IMR-90 (cell line): ENCODE measurements around the gene TMEM204. TPM values are rescaled to one million over a fixed set of nuclear protein-coding genes. Genes with fewer than 3 reads are reported as not detected.

Experiments used
- ATAC-seq: fragments of 200-7000 bp; cut with Tn5 transposase; 2 replicates; pipeline ENCODE4 v1.9.1; 2020; ENCODE audit warnings: low read depth, mild to moderate bottlenecking, moderate library complexity
- BruUV-seq: library from RNA; stranded (reverse); fragments of 400-500 nt; replicated peaks from 2 replicates; lab custom pipeline; 2021; lab: Mats Ljungman, UMichigan
- CTCF ChIA-PET: fragments of 300-600 bp; formaldehyde crosslinking; extraction: SDS; loops from one replicate; lab custom pipeline; 2021; ENCODE audit warnings: antibody characterized with exemption; lab: Yijun Ruan, JAX
- POLR2A ChIA-PET: fragments of 300-600 bp; sonication (Branson Sonifier 250); formaldehyde crosslinking; loops from one replicate; lab custom pipeline; 2022; ENCODE audit warnings: antibody characterized with exemption; ENCODE audit not compliant: unreplicated experiment; lab: Charles Lee
- DNase-seq: peaks from one replicate; pipeline ENCODE4 v3.0.0; 2013
- H2AFZ ChIP-seq: replicated peaks from 2 replicates; pipeline ENCODE3; 2013; ENCODE audit warnings: low read length, mild to moderate bottlenecking; ENCODE audit not compliant: poor library complexity
- H2AK5ac ChIP-seq: 2 replicates; pipeline ENCODE4 v1.6.1; 2013; ENCODE audit warnings: low read depth, low read length, inconsistent platforms
- H2AK9ac ChIP-seq: replicated peaks from 2 replicates; pipeline ENCODE3; 2013; ENCODE audit warnings: mild to moderate bottlenecking, low read depth, low read length, moderate library complexity; ENCODE audit not compliant: poor library complexity
- H2BK120ac ChIP-seq: 2 replicates; pipeline ENCODE4 v1.6.1; 2013; ENCODE audit warnings: low read depth, low read length, inconsistent platforms
- H2BK15ac ChIP-seq: 3 replicates; pipeline ENCODE4 v1.6.1; 2013; ENCODE audit warnings: low read depth, low read length, inconsistent platforms
- H2BK20ac ChIP-seq: 2 replicates; pipeline ENCODE4 v1.6.1; 2013; ENCODE audit warnings: low read depth, mild to moderate bottlenecking, inconsistent platforms, low read length, moderate library complexity
- H2BK5ac ChIP-seq: 2 replicates; pipeline ENCODE4 v1.6.1; 2013; ENCODE audit warnings: mild to moderate bottlenecking, low read depth, low read length, inconsistent platforms; ENCODE audit not compliant: poor library complexity, severe bottlenecking
- H3K14ac ChIP-seq: replicated peaks from 2 replicates; pipeline ENCODE4 v1.6.1; 2013; ENCODE audit warnings: low read depth, low read length, inconsistent platforms
- H3K18ac ChIP-seq: 2 replicates; pipeline ENCODE4 v1.6.1; 2013; ENCODE audit warnings: low read depth, low read length, control low read depth
- H3K23ac ChIP-seq: 2 replicates; pipeline ENCODE4 v1.6.1; 2013; ENCODE audit warnings: low read depth, low read length, inconsistent platforms
- H3K27ac ChIP-seq: 2 replicates; pipeline ENCODE4 v1.5.1; 2013; ENCODE audit warnings: mild to moderate bottlenecking, control low read depth, low read length; ENCODE audit not compliant: insufficient read depth
- H3K27me3 ChIP-seq: 2 replicates; pipeline ENCODE4 v1.6.1; 2013; ENCODE audit warnings: low read length; ENCODE audit not compliant: control insufficient read depth, insufficient read depth
- H3K36me3 ChIP-seq: 2 replicates; pipeline ENCODE4 v1.6.1; 2013; ENCODE audit warnings: low read length, mixed read lengths; ENCODE audit not compliant: control insufficient read depth, insufficient read depth
- H3K4ac ChIP-seq: 2 replicates; pipeline ENCODE4 v1.6.1; 2013; ENCODE audit warnings: low read depth, low read length, inconsistent platforms
- H3K4me1 ChIP-seq: 2 replicates; pipeline ENCODE4 v1.6.1; 2013; ENCODE audit warnings: low read length, mixed read lengths; ENCODE audit not compliant: control insufficient read depth, insufficient read depth
- H3K4me2 ChIP-seq: 2 replicates; pipeline ENCODE4 v1.6.1; 2013; ENCODE audit warnings: low read depth, mild to moderate bottlenecking, control low read depth, low read length, moderate library complexity
- H3K4me3 ChIP-seq: 2 replicates; pipeline ENCODE4 v1.5.1; 2013; ENCODE audit warnings: low read depth, mild to moderate bottlenecking, control low read depth, low read length, moderate library complexity; ENCODE audit not compliant: insufficient read depth
- H3K56ac ChIP-seq: 2 replicates; pipeline ENCODE4 v1.6.1; 2013; ENCODE audit warnings: low read length, inconsistent platforms; ENCODE audit not compliant: insufficient read depth; ENCODE audit errors: extremely low read depth
- H3K79me1 ChIP-seq, 2 experiments: 2 replicates each; pipeline ENCODE4 v1.6.1; 2013; ENCODE audit warnings: low read length in 2 of 2, inconsistent platforms in 1 of 2, low read depth in 1 of 2
- H3K9ac ChIP-seq: 2 replicates; pipeline ENCODE4 v1.6.1; 2013; ENCODE audit warnings: low read depth, low read length, control low read depth
- H3K9me1 ChIP-seq: 2 replicates; pipeline ENCODE4 v1.6.1; 2013; ENCODE audit warnings: low read length, inconsistent platforms; ENCODE audit not compliant: insufficient read depth
- H3K9me3 ChIP-seq: 2 replicates; pipeline ENCODE4 v1.6.1; 2013; ENCODE audit warnings: low read length; ENCODE audit not compliant: control insufficient read depth, insufficient read depth
- H4K20me1 ChIP-seq: 2 replicates; pipeline ENCODE4 v1.6.1; 2013; ENCODE audit warnings: low read length, inconsistent platforms; ENCODE audit not compliant: insufficient read depth
- H4K5ac ChIP-seq: 2 replicates; pipeline ENCODE4 v1.6.1; 2013; ENCODE audit warnings: mild to moderate bottlenecking, low read depth, low read length, control low read depth
- H4K8ac ChIP-seq, 2 experiments: 2 replicates each; pipeline ENCODE4 v1.6.1; 2013; ENCODE audit warnings: low read depth in 2 of 2, low read length in 2 of 2, control low read depth in 1 of 2, inconsistent platforms in 1 of 2
- H4K91ac ChIP-seq: 2 replicates; pipeline ENCODE4 v1.6.1; 2013; ENCODE audit warnings: low read depth, low read length, inconsistent platforms; ENCODE audit not compliant: insufficient read depth
- BHLHE40 ChIP-seq: fragments of 150-350 bp; IDR thresholded peaks from 2 replicates; pipeline ENCODE4 v1.6.1; 2016; ENCODE audit warnings: mild to moderate bottlenecking, low read depth, low read length
- CHD1 ChIP-seq: IDR thresholded peaks from 2 replicates; pipeline ENCODE4 v1.6.1; 2012; ENCODE audit warnings: low read depth, low read length, improper control_type of control experiment
- FOS ChIP-seq: fragments of 150-350 bp; IDR thresholded peaks from 2 replicates; pipeline ENCODE4 v1.6.1; 2016; ENCODE audit warnings: low read depth, low read length
- MAZ ChIP-seq: IDR thresholded peaks from 2 replicates; pipeline ENCODE4 v1.6.1; 2012; ENCODE audit warnings: low read depth, mild to moderate bottlenecking, low read length, improper control_type of control experiment, moderate library complexity, borderline replicate concordance
- MXI1 ChIP-seq: IDR thresholded peaks from 2 replicates; pipeline ENCODE4 v1.6.1; 2012; ENCODE audit warnings: low read depth, mild to moderate bottlenecking, low read length, moderate library complexity, borderline replicate concordance
- RCOR1 ChIP-seq: IDR thresholded peaks from 2 replicates; pipeline ENCODE4 v1.6.1; 2012; ENCODE audit warnings: mild to moderate bottlenecking, low read length, improper control_type of control experiment; ENCODE audit not compliant: insufficient replicate concordance
- SMC3 ChIP-seq: fragments of 150-350 bp; IDR thresholded peaks from 2 replicates; pipeline ENCODE4 v1.6.1; 2016; ENCODE audit warnings: low read depth, mild to moderate bottlenecking, antibody characterized with exemption, low read length, moderate library complexity
- USF2 ChIP-seq: fragments of 150-350 bp; IDR thresholded peaks from 2 replicates; pipeline ENCODE4 v1.6.1; 2017; ENCODE audit warnings: mild to moderate bottlenecking, antibody characterized with exemption, low read length, low read depth
- WGBS, 2 experiments: methylation state at CpG; one replicate each; pipeline versions ENCODE4 v1.1.5 to v1.1.7; 2013; ENCODE audit warnings: missing lambda C conversion rate in 2 of 2; ENCODE audit not compliant: insufficient read length in 1 of 2; ENCODE audit errors: extremely low coverage in 2 of 2; 5-methylcytosine and 5-hydroxymethylcytosine counted together
- dilution Hi-C: fragments of 300-500 bp; cut with HindIII; formaldehyde crosslinking; loops from one replicate; pipeline ENCODE4 v1.14.3; 2018; ENCODE audit warnings: low sequenced_read_pairs; ENCODE audit not compliant: unreplicated experiment
- in situ Hi-C: fragments of 300-500 bp; cut with MboI; formaldehyde crosslinking; loops from 3 replicates; pipeline ENCODE4 v1.14.3; 2019; ENCODE audit warnings: low sequenced_read_pairs, inconsistent platforms, mixed read lengths
- intact Hi-C: fragments of 100-400 bp; cut with micrococcal nuclease; formaldehyde crosslinking; loops from 2 replicates; pipeline ENCODE4 v1.10.0; 2022
- polyA plus RNA-seq, 3 experiments: library from polyadenylated mRNA; depleted of rRNA; stranded (reverse); fragments of >200 nt; gene quantifications; 2 replicates each; pipeline ENCODE4 v1.2.3, GENCODE V29; 2012; ENCODE audit warnings: low replicate concordance in 1 of 3
- total RNA-seq: library from RNA; depleted of rRNA; stranded (reverse); fragments of >200 nt; gene quantifications from 2 replicates; pipeline ENCODE4 v1.2.3, GENCODE V29; 2012
- TF ChIP-seq, protein P1 (sequence below): conservative IDR thresholded peaks from 2 replicates; pipeline ENCODE4 v1.5.1; 2012; ENCODE audit warnings: mild to moderate bottlenecking, low read depth, low read length, improper control_type of control experiment

The TMEM204 gene
- total and polyA plus RNA-seq, 2 of the 4 experiments (the other 2 are of a cell fraction): 7.0 to 12.3 TPM

GRCh38 chr16:1494711-1495110, 38.8 kb upstream of the TMEM204 start:
- Histone ChIP-seq H3K18ac (no peak overlapping the region), H3K4me2 (no peak overlapping the region), H2AK9ac (peak overlapping the region; percentile 97), H2AFZ (peak overlapping the region; percentile 99), H3K23ac (no peak overlapping the region), H2AK5ac (no peak overlapping the region), H3K4ac (no peak overlapping the region), H3K4me1 (peaks cover 12% of the 10 kb centered on the region), H4K8ac (no peak overlapping the region; a peak in 1 of 4 replicates), H4K91ac (no peak overlapping the region), H3K56ac (no peak overlapping the region), H4K5ac (no peak overlapping the region), H4K20me1 (peaks cover 13% of the 10 kb centered on the region; the same call in 1 of the 2 replicates), H3K79me1 (peaks cover 6 to 35% of the 10 kb centered on the region in 2 experiments), H3K4me3 (no peak overlapping the region), H3K27me3 (no peaks in the 10 kb centered on the region), H3K9me3 (no peaks in the 10 kb centered on the region), H2BK120ac (no peak overlapping the region), H3K9ac (no peak overlapping the region), H2BK20ac (no peak overlapping the region), H3K27ac (no peak overlapping the region), H3K9me1 (peaks cover 7% of the 10 kb centered on the region), H2BK5ac (no peak overlapping the region), H2BK15ac (no peak overlapping the region), H3K14ac (no peak overlapping the region), H3K36me3 (peaks cover 27% of the 10 kb centered on the region)
- TF ChIP-seq BHLHE40 (no peak), MAZ (no peak), RCOR1 (no peak), SMC3 (no peak), USF2 (no peak), FOS (no peak), CHD1 (no peak), MXI1 (0 out of 2 replicates have a peak, but pooled peaks have one; percentile 36)
- TF ChIP-seq, protein P1, sequence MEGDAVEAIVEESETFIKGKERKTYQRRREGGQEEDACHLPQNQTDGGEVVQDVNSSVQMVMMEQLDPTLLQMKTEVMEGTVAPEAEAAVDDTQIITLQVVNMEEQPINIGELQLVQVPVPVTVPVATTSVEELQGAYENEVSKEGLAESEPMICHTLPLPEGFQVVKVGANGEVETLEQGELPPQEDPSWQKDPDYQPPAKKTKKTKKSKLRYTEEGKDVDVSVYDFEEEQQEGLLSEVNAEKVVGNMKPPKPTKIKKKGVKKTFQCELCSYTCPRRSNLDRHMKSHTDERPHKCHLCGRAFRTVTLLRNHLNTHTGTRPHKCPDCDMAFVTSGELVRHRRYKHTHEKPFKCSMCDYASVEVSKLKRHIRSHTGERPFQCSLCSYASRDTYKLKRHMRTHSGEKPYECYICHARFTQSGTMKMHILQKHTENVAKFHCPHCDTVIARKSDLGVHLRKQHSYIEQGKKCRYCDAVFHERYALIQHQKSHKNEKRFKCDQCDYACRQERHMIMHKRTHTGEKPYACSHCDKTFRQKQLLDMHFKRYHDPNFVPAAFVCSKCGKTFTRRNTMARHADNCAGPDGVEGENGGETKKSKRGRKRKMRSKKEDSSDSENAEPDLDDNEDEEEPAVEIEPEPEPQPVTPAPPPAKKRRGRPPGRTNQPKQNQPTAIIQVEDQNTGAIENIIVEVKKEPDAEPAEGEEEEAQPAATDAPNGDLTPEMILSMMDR: no peak
- WGBS, 2 experiments: no CpG with 5 or more reads among the region's 13 CpGs
- intact Hi-C loops: loop anchor here (5.0 kb wide), 2 partner anchors 118 to 213 kb away; partner anchors contain the start of genes CRAMP1, IFT140 and MAPK8IP3
- no TSS peak for BruUV-seq
- DNase-seq: peak; percentile 15
- ATAC-seq: no peak
- CTCF ChIA-PET: no interaction called here
- POLR2A ChIA-PET: interaction anchor here (1.2 kb wide), 1 partner anchor 74 kb away, joined by 4 read pairs; the partner anchor contains the start of gene UQCC4
- in situ Hi-C loops: no loop called here
- dilution Hi-C loops: no loop called here
